Measurements from ENCODE around the gene GKN2.

GKN2 gene

GRCh38 chr2:68926796-68927195, 25.9 kb downstream of the GKN2 start:
- peak; percentile 1 for TF ChIP-seq CTCF (conservative IDR thresholded peaks at IDR 0.05; ENCODE audit: low read depth, low read length)
- peak; percentile 54 for DNase-seq (ENCODE audit: low read depth)
- no peak overlapping the region for H3K4me3 ChIP-seq (ENCODE audit: low read depth, low read length)

GRCh38 chr2:68925295-68925896, 27.3 kb downstream of the GKN2 start:
- no peak overlapping the region for H3K4me3 ChIP-seq (ENCODE audit: low read depth, low read length)
- TF ChIP-seq CTCF (conservative IDR thresholded peaks at IDR 0.05; ENCODE audit: low read depth, low read length): peak; percentile 95
- peak; percentile 74 for DNase-seq (ENCODE audit: low read depth)

GRCh38 chr2:68921646-68922045, 31.0 kb downstream of the GKN2 start:
- no peak for TF ChIP-seq CTCF (conservative IDR thresholded peaks at IDR 0.05; ENCODE audit: low read depth, low read length)
- no peak overlapping the region for H3K4me3 ChIP-seq (ENCODE audit: low read depth, low read length)
- DNase-seq (ENCODE audit: low read depth): peak; percentile 24

GRCh38 chr2:68920481-68921170, 32.1 kb downstream of the GKN2 start:
- no peak for DNase-seq (ENCODE audit: low read depth)
- TF ChIP-seq CTCF (conservative IDR thresholded peaks at IDR 0.05; ENCODE audit: low read depth, low read length): no peak
- H3K4me3 ChIP-seq (ENCODE audit: low read depth, low read length): no peak overlapping the region

- DNase-seq (ENCODE audit: low read depth): no peak
- H3K4me3 ChIP-seq (ENCODE audit: low read depth, low read length): no peak overlapping the region
Measured at GRCh38 chr2:68918497-68918896, 34.2 kb downstream of the GKN2 start.

GRCh38 chr2:68917034-68917718, 35.5 kb downstream of the GKN2 start:
- no peak overlapping the region for H3K4me3 ChIP-seq (ENCODE audit: low read depth, low read length)
- no peak for TF ChIP-seq CTCF (conservative IDR thresholded peaks at IDR 0.05; ENCODE audit: low read depth, low read length)
- DNase-seq (ENCODE audit: low read depth): peak; percentile 38

More at GRCh38 chr2:68918497-68918896, 34.2 kb downstream of the GKN2 start:
- no peak for TF ChIP-seq CTCF (conservative IDR thresholded peaks at IDR 0.05; ENCODE audit: low read depth, low read length)
